ENCODE results near the gene HMGB3. TPM values are rescaled to one million over a fixed set of nuclear protein-coding genes. Genes with fewer than 3 reads are reported as not detected.

The HMGB3 gene
- total and polyA plus RNA-seq, 2 experiments from 2014 or later, result 140 to 633 TPM

DNA sequence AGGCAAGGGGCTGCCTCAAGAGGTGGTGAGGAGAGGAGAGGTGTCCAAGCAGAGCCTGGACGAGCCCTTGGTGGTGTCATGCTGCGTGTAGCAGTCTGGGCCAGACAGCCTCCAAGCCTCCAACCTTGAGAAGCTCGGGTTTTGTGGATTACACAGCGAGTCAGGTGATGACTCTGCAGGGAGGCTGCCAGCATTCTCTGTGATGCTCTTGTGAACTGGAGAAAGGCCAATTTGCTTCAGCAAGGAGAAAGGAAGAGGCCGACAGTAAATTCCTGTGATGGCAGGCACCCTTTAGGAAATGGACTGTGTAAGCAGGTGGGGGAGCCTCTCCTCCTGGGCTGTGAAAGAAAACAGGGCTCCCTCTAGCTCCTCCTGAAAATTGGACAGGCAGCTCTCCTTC is 48.7 kb upstream of the HMGB3 start:
- Histone ChIP-seq H3K4me1 (ENCODE audit: insufficient read depth) (peaks cover 10% of the 10 kb centered on the region), H3K9me2 (ENCODE audit: insufficient read depth) (no peaks in the 10 kb centered on the region), H2AFZ (no peak overlapping the region), H3K4me3 (no peak overlapping the region), H4K20me1 (replicated peaks; ENCODE audit: insufficient read depth) (no peaks in the 10 kb centered on the region), H3K79me2 (replicated peaks; ENCODE audit: insufficient read depth) (no peaks in the 10 kb centered on the region), H3F3A (replicated peaks; ENCODE audit: low read depth) (no peaks in the 10 kb centered on the region), H3K27me3 (ENCODE audit: insufficient read depth) (no peaks in the 10 kb centered on the region), H3K36me3 (ENCODE audit: insufficient read depth) (no peaks in the 10 kb centered on the region), H3K27ac (ENCODE audit: low read depth) (0 out of 2 replicates have a peak overlapping the region, but pooled peaks have one; percentile 43), H3K4me2 (no peak overlapping the region)
- no peak overlapping the region for H3K27ac Mint-ChIP-seq
- 0 out of 3 replicates have a peak, but pooled peaks cover 3% of the 10 kb centered on the region for H3K36me3 Mint-ChIP-seq (ENCODE audit: low read depth)
- peaks cover 25% of the 10 kb centered on the region for H3K4me1 Mint-ChIP-seq
- ATAC-seq, result peak; percentile 76
- no peak for TF ChIP-seq CREB1 (CRISPR knock-in tag; IDR thresholded peaks at IDR 0.05; ENCODE audit: low read depth)
- TF ChIP-seq, protein P1, sequence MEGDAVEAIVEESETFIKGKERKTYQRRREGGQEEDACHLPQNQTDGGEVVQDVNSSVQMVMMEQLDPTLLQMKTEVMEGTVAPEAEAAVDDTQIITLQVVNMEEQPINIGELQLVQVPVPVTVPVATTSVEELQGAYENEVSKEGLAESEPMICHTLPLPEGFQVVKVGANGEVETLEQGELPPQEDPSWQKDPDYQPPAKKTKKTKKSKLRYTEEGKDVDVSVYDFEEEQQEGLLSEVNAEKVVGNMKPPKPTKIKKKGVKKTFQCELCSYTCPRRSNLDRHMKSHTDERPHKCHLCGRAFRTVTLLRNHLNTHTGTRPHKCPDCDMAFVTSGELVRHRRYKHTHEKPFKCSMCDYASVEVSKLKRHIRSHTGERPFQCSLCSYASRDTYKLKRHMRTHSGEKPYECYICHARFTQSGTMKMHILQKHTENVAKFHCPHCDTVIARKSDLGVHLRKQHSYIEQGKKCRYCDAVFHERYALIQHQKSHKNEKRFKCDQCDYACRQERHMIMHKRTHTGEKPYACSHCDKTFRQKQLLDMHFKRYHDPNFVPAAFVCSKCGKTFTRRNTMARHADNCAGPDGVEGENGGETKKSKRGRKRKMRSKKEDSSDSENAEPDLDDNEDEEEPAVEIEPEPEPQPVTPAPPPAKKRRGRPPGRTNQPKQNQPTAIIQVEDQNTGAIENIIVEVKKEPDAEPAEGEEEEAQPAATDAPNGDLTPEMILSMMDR (conservative IDR thresholded peaks at IDR 0.05; ENCODE audit: low read depth in 2 of 2), result 0 out of 4 replicates have a peak, but pooled peaks of 1 of the 2 experiments have one; percentile 9
- TF ChIP-seq, protein P2, sequence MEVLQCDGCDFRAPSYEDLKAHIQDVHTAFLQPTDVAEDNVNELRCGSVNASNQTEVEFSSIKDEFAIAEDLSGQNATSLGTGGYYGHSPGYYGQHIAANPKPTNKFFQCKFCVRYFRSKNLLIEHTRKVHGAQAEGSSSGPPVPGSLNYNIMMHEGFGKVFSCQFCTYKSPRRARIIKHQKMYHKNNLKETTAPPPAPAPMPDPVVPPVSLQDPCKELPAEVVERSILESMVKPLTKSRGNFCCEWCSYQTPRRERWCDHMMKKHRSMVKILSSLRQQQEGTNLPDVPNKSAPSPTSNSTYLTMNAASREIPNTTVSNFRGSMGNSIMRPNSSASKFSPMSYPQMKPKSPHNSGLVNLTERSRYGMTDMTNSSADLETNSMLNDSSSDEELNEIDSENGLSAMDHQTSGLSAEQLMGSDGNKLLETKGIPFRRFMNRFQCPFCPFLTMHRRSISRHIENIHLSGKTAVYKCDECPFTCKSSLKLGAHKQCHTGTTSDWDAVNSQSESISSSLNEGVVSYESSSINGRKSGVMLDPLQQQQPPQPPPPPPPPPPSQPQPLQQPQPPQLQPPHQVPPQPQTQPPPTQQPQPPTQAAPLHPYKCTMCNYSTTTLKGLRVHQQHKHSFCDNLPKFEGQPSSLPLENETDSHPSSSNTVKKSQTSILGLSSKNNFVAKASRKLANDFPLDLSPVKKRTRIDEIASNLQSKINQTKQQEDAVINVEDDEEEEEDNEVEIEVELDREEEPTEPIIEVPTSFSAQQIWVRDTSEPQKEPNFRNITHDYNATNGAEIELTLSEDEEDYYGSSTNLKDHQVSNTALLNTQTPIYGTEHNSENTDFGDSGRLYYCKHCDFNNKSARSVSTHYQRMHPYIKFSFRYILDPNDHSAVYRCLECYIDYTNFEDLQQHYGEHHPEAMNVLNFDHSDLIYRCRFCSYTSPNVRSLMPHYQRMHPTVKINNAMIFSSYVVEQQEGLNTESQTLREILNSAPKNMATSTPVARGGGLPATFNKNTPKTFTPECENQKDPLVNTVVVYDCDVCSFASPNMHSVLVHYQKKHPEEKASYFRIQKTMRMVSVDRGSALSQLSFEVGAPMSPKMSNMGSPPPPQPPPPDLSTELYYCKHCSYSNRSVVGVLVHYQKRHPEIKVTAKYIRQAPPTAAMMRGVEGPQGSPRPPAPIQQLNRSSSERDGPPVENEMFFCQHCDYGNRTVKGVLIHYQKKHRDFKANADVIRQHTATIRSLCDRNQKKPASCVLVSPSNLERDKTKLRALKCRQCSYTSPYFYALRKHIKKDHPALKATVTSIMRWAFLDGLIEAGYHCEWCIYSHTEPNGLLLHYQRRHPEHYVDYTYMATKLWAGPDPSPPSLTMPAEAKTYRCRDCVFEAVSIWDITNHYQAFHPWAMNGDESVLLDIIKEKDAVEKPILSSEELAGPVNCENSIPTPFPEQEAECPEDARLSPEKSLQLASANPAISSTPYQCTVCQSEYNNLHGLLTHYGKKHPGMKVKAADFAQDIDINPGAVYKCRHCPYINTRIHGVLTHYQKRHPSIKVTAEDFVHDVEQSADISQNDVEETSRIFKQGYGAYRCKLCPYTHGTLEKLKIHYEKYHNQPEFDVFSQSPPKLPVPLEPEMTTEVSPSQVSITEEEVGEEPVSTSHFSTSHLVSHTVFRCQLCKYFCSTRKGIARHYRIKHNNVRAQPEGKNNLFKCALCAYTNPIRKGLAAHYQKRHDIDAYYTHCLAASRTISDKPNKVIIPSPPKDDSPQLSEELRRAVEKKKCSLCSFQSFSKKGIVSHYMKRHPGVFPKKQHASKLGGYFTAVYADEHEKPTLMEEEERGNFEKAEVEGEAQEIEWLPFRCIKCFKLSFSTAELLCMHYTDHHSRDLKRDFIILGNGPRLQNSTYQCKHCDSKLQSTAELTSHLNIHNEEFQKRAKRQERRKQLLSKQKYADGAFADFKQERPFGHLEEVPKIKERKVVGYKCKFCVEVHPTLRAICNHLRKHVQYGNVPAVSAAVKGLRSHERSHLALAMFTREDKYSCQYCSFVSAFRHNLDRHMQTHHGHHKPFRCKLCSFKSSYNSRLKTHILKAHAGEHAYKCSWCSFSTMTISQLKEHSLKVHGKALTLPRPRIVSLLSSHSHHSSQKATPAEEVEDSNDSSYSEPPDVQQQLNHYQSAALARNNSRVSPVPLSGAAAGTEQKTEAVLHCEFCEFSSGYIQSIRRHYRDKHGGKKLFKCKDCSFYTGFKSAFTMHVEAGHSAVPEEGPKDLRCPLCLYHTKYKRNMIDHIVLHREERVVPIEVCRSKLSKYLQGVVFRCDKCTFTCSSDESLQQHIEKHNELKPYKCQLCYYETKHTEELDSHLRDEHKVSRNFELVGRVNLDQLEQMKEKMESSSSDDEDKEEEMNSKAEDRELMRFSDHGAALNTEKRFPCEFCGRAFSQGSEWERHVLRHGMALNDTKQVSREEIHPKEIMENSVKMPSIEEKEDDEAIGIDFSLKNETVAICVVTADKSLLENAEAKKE (CRISPR knock-in tag; IDR thresholded peaks at IDR 0.05), result peak; percentile 48; the same call in 1 of the 2 replicates
- peaks cover 8% of the 10 kb centered on the region for H3K9me3 Mint-ChIP-seq
- H3K27me3 Mint-ChIP-seq (ENCODE audit: insufficient read depth, low read depth, poor library complexity), result peaks cover 8% of the 10 kb centered on the region
- peak; percentile 49 for DNase-seq (ENCODE audit: low spot score)
- H3K4me3 Mint-ChIP-seq, result no peak overlapping the region

DNA sequence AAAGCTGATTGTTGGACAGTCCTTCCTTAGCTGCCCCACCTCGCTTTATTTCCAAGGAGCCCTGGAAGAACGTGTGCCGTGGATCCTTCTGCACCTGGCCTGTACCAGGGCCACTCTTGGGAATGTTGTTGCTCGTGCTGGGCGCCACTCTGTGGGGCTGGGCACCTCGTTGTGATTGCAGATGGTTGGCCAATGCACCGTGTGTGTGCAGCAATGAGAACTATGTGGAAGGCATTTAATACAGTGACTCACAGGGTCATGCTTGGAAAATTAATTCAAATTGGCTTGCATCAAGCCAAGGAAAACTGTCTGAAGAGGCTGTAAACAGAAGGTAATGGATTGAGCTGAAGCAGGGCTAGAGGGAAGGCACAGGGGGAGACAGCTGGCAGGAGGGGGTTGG is 47.7 kb upstream of the HMGB3 start:
- Mint-ChIP-seq H3K4me3 (no peak overlapping the region), H3K9me3 (peaks cover 8% of the 10 kb centered on the region), H3K4me1 (peaks cover 25% of the 10 kb centered on the region), H3K36me3 (ENCODE audit: low read depth) (0 out of 3 replicates have a peak, but pooled peaks cover 3% of the 10 kb centered on the region), H3K27ac (no peak overlapping the region), H3K27me3 (ENCODE audit: insufficient read depth, low read depth, poor library complexity) (peaks cover 8% of the 10 kb centered on the region)
- H3F3A ChIP-seq (replicated peaks; ENCODE audit: low read depth), result no peaks in the 10 kb centered on the region
- peaks cover 10% of the 10 kb centered on the region for H3K4me1 ChIP-seq (ENCODE audit: insufficient read depth)
- H4K20me1 ChIP-seq (replicated peaks; ENCODE audit: insufficient read depth), result no peaks in the 10 kb centered on the region
- TF ChIP-seq NANOG (IDR thresholded peaks at IDR 0.05; ENCODE audit: borderline replicate concordance), result no peak
- H3K27ac ChIP-seq (ENCODE audit: low read depth), result no peak overlapping the region
- no peak for DNase-seq (ENCODE audit: low spot score)
- no peaks in the 10 kb centered on the region for H3K79me2 ChIP-seq (replicated peaks; ENCODE audit: insufficient read depth)
- H2AFZ ChIP-seq, result no peak overlapping the region
- H3K36me3 ChIP-seq (ENCODE audit: insufficient read depth), result no peaks in the 10 kb centered on the region
- H3K4me2 ChIP-seq, result no peak overlapping the region
- ATAC-seq, result no peak
- no peak overlapping the region for H3K4me3 ChIP-seq
- H3K9me2 ChIP-seq (ENCODE audit: insufficient read depth), result no peaks in the 10 kb centered on the region
- H3K27me3 ChIP-seq (ENCODE audit: insufficient read depth), result no peaks in the 10 kb centered on the region

Data from GM23338 (cell line).